ENCODE results near the gene RGS7.
"Not testable (repeated sequence)": the region's sequence is repeated elsewhere in the genome, so short reads cannot be mapped to it uniquely, and the experiment has no call there.

Gene RGS7

GRCh38 chr1:240747907-240748306 lies 609.1 kb downstream of the RGS7 start:
- no peak overlapping the region for H3K27ac Mint-ChIP-seq
- H3K9me3 Mint-ChIP-seq: no peaks in the 10 kb centered on the region
- H3K4me3 Mint-ChIP-seq: no peak overlapping the region
- no peaks in the 10 kb centered on the region for H3K36me3 Mint-ChIP-seq (ENCODE audit: low read depth)
- no peaks in the 10 kb centered on the region for H3K4me1 Mint-ChIP-seq (ENCODE audit: low read depth)
- no peaks in the 10 kb centered on the region for H3K27me3 Mint-ChIP-seq

- H3K36me3 Mint-ChIP-seq (ENCODE audit: low read depth): no peaks in the 10 kb centered on the region
- H3K4me1 Mint-ChIP-seq (ENCODE audit: low read depth): no peaks in the 10 kb centered on the region
- H3K27ac Mint-ChIP-seq: no peak overlapping the region
- H3K4me3 Mint-ChIP-seq: no peak overlapping the region
- no peaks in the 10 kb centered on the region for H3K9me3 Mint-ChIP-seq
- H3K27me3 Mint-ChIP-seq: no peaks in the 10 kb centered on the region
Observed at GRCh38 chr1:240743705-240744104, 613.3 kb downstream of the RGS7 start.

- Mint-ChIP-seq H3K4me3 (no peak overlapping the region), H3K27me3 (no peaks in the 10 kb centered on the region), H3K36me3 (ENCODE audit: low read depth) (no peaks in the 10 kb centered on the region), H3K27ac (no peak overlapping the region), H3K9me3 (no peaks in the 10 kb centered on the region), H3K4me1 (ENCODE audit: low read depth) (no peaks in the 10 kb centered on the region)
Observed at GRCh38 chr1:240739754-240740153, 617.3 kb downstream of the RGS7 start.

GRCh38 chr1:240739139-240739538 lies 617.9 kb downstream of the RGS7 start:
- no peaks in the 10 kb centered on the region for H3K36me3 Mint-ChIP-seq (ENCODE audit: low read depth)
- H3K4me3 Mint-ChIP-seq: no peak overlapping the region
- no peaks in the 10 kb centered on the region for H3K4me1 Mint-ChIP-seq (ENCODE audit: low read depth)
- H3K27ac Mint-ChIP-seq: no peak overlapping the region
- no peaks in the 10 kb centered on the region for H3K27me3 Mint-ChIP-seq
- H3K9me3 Mint-ChIP-seq: no peaks in the 10 kb centered on the region

DNA sequence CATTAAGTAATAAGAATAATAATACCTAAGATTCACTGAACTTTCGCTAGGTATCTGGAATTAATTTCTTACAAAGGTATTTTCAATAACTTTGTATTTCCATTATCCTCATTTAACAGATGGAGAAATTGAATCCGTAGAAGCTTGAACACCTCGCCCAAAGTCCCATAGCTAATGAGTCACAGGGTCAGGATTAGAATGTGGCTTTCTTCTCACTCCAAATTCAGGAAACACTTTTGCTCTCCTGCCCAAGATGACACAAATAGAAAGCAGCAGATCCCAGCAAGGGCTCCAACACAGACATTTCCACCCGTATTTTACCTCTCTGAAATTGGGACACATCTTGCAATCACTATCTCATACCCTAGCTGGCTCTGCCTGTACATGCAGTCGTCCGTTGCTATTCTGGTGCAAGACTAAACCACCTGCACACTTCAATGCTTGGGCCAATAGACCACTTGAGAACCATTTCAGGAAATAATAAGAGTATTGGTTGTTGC lies 619.2 kb downstream of the RGS7 start:
- Mint-ChIP-seq H3K4me3 (no peak overlapping the region), H3K27me3 (no peaks in the 10 kb centered on the region), H3K4me1 (ENCODE audit: low read depth) (no peaks in the 10 kb centered on the region), H3K9me3 (no peaks in the 10 kb centered on the region), H3K27ac (no peak overlapping the region), H3K36me3 (ENCODE audit: low read depth) (no peaks in the 10 kb centered on the region)

GRCh38 chr1:240737298-240737697 lies 619.7 kb downstream of the RGS7 start:
- Mint-ChIP-seq H3K27ac (no peak overlapping the region), H3K9me3 (no peaks in the 10 kb centered on the region), H3K36me3 (ENCODE audit: low read depth) (no peaks in the 10 kb centered on the region), H3K27me3 (peaks cover 1% of the 10 kb centered on the region), H3K4me1 (ENCODE audit: low read depth) (no peaks in the 10 kb centered on the region), H3K4me3 (no peak overlapping the region)

GRCh38 chr1:240734705-240735104 lies 622.3 kb downstream of the RGS7 start:
- not testable (repeated sequence) for H3K4me3 Mint-ChIP-seq; H3K4me1 Mint-ChIP-seq (ENCODE audit: low read depth); H3K9me3 Mint-ChIP-seq; H3K36me3 Mint-ChIP-seq (ENCODE audit: low read depth); H3K27me3 Mint-ChIP-seq; H3K27ac Mint-ChIP-seq

DNA sequence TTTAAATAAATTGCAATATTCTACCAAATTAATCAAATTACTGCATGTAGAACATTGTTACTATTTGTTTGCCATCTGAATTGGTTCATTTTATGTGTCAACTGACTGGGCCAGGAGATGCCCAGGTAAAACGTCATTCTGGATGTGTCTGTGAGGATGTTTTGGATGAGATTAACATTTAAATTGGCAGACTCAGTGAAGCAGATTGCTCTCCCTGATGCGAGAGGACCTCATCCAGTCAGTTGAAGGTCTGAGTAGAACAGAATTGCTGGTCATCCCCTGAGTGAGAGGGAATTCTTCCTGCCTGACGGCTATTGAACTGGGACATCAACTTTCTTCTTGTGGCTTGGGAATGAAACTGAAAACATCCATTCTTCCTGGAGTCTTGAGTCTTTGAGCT lies 623.0 kb downstream of the RGS7 start:
- H3K27ac Mint-ChIP-seq: no peak overlapping the region
- H3K36me3 Mint-ChIP-seq (ENCODE audit: low read depth): no peaks in the 10 kb centered on the region
- H3K9me3 Mint-ChIP-seq: no peaks in the 10 kb centered on the region
- peaks cover 4% of the 10 kb centered on the region for H3K27me3 Mint-ChIP-seq
- H3K4me3 Mint-ChIP-seq: no peak overlapping the region
- no peaks in the 10 kb centered on the region for H3K4me1 Mint-ChIP-seq (ENCODE audit: low read depth)

DNA sequence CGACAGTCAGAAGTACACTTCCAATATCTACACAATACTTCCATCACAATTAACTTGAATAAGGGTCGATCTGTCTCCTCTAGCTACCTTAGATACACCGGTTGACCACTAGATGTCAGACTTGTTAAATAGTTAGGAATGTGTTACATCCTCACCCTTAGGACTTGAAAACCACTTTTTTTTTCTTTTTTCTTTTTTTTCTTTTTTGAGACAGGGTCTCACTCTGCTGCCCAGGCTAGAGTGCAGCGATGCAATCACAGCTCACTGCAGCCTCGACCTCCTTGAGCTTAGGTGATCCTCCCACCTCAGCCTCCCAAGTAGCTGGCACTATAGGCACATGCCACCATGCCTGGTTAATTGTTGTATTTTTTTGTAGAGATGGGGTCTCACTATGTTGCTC lies 624.6 kb downstream of the RGS7 start:
- H3K36me3 Mint-ChIP-seq (ENCODE audit: low read depth): no peaks in the 10 kb centered on the region
- H3K4me1 Mint-ChIP-seq (ENCODE audit: low read depth): no peaks in the 10 kb centered on the region
- no peak overlapping the region for H3K4me3 Mint-ChIP-seq
- H3K27me3 Mint-ChIP-seq: peaks cover 4% of the 10 kb centered on the region
- H3K27ac Mint-ChIP-seq: no peak overlapping the region
- no peaks in the 10 kb centered on the region for H3K9me3 Mint-ChIP-seq

Data from stimulated activated naive CD8-positive, alpha-beta T cell treated with anti-CD3 and anti-CD28 coated beads, Interleukin-15, Interleukin-2, amounts not matched to agents 100 ng/mL and 50 ng/mL, for 24 hours (primary cell).